HG03159 (cell line): ENCODE data around the gene ZMAT2.
"Not testable (repeated sequence)": the region's sequence is repeated elsewhere in the genome, so short reads cannot be mapped to it uniquely, and the experiment has no call there.

Experiments used
- ATAC-seq: cut with Tn5 transposase; IDR thresholded peaks from one replicate; pipeline ENCODE4 v1.9.1; 2021; ENCODE audit warnings: mild to moderate bottlenecking, moderate library complexity; ENCODE audit not compliant: unreplicated experiment

ZMAT2 gene

GRCh38 chr5:140707812-140708211, 7.6 kb downstream of the ZMAT2 start:
- ATAC-seq: no peak

- not testable (repeated sequence) for ATAC-seq
Measured at GRCh38 chr5:140708787-140709186, 8.5 kb downstream of the ZMAT2 start.

GRCh38 chr5:140710899-140711552, 10.8 kb downstream of the ZMAT2 start:
- ATAC-seq: peak; percentile 89

GRCh38 chr5:140711794-140712193, 11.5 kb downstream of the ZMAT2 start:
- ATAC-seq: no peak

GRCh38 chr5:140713562-140714094, 13.4 kb downstream of the ZMAT2 start:
- no peak for ATAC-seq

GRCh38 chr5:140716238-140716637, 16.0 kb downstream of the ZMAT2 start:
- ATAC-seq: not testable (repeated sequence)

GRCh38 chr5:140718266-140718592, 18.0 kb downstream of the ZMAT2 start:
- no peak for ATAC-seq

- peak; percentile 11 for ATAC-seq
Measured at GRCh38 chr5:140720738-140721137, 20.5 kb downstream of the ZMAT2 start.

GRCh38 chr5:140721395-140721794, 21.1 kb downstream of the ZMAT2 start:
- not testable (repeated sequence) for ATAC-seq

GRCh38 chr5:140725799-140726471, 25.7 kb downstream of the ZMAT2 start:
- ATAC-seq: peak; percentile 93

- ATAC-seq: no peak
Measured at GRCh38 chr5:140733098-140733497, 32.9 kb downstream of the ZMAT2 start.

- no peak for ATAC-seq
Measured at GRCh38 chr5:140734354-140734753, 34.1 kb downstream of the ZMAT2 start.

- no peak for ATAC-seq
Measured at GRCh38 chr5:140737486-140737885, 37.2 kb downstream of the ZMAT2 start.

- no peak for ATAC-seq
Measured at GRCh38 chr5:140741967-140742366, 41.7 kb downstream of the ZMAT2 start.

- ATAC-seq: no peak
Measured at GRCh38 chr5:140753561-140753960, 53.3 kb downstream of the ZMAT2 start.
